ENCODE measurements around the gene RNF114. TPM values are rescaled to one million over a fixed set of nuclear protein-coding genes. Genes with fewer than 3 reads are reported as not detected.
"Not testable (repeated sequence)": the region's sequence is repeated elsewhere in the genome, so short reads cannot be mapped to it uniquely, and the experiment has no call there.

The RNF114 gene, protein sequence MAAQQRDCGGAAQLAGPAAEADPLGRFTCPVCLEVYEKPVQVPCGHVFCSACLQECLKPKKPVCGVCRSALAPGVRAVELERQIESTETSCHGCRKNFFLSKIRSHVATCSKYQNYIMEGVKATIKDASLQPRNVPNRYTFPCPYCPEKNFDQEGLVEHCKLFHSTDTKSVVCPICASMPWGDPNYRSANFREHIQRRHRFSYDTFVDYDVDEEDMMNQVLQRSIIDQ
- 38.7 TPM for total RNA-seq

DNA sequence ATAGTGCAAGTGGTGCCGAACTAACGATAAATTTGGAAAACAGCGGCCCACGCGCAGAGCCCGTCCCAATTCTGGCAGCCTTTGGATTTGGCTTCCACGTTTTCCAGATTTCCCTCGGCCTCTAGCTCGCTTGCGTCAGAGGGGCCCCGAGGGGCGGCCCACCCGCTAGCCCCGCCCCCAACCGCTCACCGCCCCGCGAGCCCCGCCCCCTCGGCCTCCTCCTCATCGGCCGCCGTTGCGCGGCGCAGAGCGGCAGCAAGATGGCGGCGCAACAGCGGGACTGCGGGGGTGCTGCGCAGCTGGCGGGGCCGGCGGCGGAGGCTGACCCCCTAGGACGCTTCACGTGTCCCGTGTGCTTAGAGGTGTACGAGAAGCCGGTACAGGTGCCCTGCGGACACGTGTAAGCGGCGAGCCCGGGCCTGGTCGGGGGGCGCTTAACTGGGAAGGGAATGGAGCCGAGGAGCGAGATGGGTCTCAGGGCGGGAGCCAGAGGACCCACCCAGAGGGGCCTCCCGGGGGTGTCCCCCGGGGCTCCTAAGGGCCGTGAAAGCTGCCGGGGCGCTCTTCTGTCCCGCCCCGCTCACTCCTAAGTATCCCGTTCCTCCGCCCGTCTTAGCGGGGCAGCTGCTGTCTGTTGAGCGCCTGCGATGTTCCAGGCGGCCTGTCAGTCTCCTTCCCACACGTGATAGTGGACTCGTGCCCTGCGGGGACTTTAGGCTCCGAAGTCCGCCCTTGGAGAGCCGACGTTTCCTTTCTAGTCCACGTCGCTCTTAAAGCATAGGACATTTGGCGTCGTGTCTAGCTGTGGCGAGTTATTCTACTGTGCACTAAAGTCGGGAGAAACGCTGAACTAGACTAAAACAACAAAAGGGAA lies at the start of gene RNF114:
RNF114 (plus strand) TSS at position 245 of the 874 bp plus-strand sequence; CDS start at position 261, 16 bp downstream.
- peak; percentile 85 for DNase-seq

DNA sequence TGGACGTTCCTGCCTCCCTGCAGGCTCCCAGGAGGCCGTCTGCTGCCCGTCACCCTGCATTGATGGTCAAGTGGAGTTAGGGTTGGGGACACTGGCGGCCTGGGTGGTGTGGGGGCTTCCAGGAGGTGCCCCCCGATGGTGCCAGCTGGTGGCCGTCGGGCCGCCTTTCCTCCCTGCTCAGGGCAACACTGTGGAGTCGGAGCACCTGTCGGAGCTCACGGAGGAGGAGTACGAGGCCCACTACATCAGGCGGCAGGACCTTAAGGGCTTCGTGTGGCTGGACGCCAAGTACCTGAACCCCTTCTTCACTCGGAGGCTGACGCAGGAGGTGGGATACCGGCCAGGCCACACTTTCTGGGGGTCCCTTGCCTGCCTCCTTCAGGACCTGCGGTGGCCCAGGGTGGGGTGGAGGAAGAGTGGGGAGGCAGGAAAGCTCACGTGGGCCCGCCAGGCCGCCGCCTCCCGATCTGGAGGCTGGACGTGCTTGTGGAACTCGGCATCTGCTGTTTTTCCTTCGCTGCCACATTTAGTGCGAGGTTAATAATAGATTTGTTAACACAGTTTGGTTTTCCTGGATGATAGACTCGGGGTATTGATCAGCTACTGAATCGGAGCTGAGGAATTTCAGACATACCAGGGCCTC lies 49.5 kb upstream of the RNF114 start:
- no peak for DNase-seq

DNA sequence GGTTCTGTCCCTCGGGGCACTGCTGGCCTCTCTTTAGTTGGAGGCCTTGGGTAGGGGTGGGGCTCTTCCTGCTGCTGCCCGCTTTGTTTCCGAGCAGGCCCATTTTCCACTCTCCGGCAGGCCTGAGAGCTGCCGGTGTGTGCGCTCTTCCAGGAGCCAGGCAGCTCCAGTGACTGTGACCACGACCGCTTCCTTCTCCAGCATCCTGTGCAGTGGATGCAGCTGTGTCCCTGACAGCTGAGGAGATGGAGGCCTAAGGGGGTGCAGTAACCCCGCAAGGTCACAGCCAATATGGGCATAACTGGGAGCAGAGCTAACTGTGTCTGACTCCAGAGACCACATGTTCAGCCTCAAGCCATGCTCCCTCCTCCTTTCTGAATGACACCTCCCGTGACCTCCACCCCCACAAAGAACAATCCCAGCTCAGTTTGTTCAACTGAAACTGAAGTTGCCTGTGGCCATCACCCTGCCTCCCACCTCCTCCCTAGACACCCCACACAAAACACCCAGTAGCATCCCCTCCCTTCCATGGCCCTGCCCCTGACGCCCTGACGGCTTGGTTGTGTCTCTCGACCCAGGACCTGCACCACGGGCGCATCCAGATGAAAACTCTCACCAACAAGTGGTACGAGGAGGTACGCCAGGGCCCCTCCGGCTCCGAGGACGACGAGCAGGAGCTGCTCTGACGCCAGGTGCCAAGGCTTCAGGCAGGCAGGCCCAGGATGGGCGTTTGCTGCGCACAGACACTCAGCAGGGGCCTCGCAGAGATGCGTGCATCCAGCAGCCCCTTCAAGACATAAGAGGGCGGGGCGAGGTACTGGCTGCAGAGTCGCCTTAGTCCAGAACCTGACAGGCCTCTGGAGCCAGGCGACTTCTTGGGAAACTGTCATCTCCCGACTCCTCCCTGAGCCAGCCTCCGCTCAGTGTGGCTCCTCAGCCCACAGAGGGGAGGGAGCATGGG lies 48.7 kb upstream of the RNF114 start:
- DNase-seq, result no peak

DNA sequence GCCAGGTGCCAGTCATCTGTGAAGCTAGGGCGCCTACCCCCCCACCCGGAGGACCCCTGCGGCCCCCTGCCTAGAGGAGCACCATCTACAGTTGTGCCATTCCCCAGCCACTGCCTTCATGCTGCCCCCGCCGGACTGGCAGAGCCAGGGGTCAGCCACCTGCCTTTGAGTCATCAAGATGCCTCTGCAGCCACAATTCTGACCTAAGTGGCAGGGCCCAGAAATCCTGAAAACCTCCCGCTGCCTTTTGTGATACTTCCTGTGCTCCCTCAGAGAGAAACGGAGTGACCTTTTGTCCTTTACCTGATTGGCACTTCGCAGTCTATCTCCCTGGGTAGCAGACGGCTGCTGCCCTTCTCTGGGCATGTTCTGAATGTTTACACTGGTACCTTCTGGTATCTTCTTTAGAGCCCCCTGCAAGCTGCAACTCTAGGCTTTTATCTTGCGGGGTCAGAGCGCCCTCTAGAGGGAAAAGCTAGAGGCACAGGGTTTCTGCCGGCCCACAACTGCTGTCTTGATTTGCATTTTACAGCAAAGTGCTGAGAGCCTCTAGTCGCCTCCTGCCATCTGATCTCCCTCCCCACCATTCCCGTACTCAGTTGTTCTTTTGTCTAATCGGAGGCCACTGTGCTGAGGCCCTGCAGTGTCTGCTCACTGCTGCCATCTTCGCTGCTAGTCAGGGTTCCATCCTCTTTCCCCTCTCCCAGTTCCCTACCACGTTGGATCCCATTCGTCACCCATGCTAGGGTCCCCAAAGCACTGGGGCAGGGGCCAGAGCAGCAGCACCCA lies 47.8 kb upstream of the RNF114 start:
- DNase-seq, result peak; percentile 65

DNA sequence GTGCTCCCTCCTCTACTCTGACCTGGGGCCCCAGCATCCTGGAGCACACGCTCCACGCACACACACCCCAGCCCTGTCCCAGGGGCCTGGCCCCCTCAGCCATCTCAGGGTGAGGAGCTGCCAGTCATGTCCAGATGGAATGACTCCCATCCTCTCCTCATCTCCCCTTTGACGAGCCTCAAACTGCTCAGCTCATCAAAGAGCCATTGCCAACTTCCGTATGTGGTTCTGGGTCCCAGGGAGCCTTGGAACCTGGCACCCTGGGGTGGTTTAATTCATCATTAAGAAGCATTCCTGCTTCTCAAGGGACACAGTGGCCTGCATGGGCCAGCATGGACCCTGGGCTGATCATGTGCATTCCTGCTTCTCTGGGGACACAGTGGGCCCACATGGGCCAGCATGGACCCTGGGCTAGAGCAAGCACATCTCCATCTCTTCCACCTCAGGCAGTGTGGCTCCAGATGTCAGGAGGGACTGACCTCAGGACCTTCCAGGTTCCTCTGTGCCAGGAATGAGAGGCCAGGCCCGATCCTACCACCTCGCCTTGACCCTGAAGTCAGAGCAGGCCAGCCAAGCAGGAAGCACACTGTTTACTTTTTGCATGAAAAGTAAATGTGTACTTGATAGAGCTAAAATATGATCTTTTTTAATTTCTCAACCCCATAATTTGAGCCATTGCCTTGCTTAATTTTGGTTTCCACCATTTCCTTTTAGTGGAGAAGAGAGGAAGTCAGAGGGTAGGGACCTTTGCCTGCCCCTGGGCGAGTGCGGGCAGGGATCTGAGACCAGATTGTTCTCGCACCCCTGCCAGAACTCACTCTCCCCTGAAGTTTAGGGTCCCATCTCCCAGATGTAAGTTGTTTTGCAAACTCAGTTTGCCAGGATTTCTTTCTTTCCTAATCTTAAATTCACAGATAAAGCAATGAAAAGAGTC lies 46.9 kb upstream of the RNF114 start:
- no peak for DNase-seq

DNA sequence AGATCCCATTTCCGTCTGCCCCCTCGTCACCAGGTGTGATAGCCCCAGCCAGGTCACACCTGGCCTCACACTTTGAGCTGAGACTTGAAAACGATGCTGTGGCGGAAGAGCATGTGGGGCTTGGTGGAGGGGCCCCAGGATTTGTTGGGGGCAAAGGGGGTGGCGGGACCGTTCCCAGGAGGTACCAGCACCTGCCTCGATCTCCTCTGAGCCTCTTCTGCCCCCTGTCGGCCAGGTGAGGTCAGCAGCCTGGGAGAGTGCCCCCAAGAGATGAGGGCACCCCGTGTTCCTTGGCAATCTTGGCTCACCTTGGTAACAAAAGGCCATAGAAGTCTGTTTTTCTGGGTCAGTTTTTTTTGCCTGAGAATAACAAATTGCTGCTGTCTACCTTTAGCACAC lies 46.3 kb upstream of the RNF114 start:
- DNase-seq, result no peak

DNA sequence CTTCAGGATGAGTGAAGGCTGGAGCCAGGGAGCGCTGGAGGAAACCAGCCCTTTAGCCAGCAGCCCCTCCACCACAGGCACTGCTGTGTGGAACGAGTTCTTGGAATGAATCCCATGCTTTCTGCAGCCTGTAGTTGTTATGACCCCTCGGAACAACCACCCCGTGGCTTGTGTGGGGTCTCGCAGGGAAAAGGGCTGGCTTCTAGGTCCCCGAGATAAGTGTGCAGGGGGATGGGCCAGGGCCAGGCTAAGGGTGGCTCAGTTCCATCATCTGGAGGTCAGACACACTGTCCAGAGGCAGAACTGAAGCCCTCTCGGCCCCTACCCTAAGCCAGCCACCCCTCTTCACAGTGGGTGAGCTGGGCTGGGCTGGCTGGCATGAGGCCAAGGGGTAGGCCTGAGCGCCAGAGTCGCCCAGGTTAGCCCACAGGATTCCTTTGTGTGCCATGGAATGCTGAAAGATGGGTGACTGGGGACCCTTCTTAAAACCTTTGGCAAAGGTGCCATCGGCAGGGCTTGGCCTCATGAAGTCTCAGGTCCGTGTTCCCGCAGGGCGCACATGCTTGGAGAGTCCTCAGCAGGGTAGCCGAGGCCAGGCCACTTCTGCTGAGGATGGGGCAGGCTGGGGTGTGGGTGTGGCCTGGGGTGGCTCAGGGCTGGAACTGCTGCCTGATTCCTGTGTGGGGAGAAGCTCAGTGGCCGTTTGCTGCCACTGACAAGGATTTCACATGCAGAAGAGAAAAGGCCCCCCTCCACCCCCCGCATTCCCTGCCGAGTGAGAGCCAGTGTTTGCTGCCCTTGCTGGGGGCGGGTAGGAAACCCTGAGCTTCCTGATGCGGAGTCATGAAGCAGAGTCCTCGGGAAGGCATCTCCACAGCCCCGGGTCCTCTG lies 45.5 kb upstream of the RNF114 start:
- DNase-seq, result no peak

DNA sequence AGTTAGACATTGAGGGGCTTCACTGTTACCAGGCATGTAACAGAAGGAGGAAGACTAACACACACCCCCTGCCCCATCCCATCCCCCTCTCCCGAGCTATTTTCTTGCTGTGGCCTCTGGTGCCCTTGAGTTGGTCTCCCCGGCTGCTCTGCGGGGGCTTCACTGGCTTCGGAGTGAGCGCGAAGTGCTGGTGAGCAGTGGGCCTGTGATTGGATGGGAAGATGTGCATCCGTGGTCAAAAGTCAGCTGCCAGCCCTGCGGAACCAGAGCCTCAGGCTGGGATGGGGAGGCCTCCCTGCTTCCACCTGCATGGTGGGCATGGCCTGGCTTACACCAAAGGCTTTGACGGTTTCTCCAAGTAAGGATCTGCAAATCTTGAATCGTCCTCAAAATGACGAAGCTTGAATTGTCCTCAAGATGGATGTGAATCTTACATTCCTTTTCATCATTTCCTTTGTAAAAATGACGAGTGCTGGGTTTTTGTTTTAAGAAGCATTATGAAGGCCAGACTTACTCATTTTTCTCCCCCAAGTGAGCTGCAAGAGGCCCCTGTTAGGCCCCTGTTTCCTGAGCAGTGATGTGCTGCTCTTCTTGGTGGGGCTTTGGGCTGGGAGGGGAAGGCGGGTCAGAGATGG lies 44.6 kb upstream of the RNF114 start:
- DNase-seq, result no peak

DNA sequence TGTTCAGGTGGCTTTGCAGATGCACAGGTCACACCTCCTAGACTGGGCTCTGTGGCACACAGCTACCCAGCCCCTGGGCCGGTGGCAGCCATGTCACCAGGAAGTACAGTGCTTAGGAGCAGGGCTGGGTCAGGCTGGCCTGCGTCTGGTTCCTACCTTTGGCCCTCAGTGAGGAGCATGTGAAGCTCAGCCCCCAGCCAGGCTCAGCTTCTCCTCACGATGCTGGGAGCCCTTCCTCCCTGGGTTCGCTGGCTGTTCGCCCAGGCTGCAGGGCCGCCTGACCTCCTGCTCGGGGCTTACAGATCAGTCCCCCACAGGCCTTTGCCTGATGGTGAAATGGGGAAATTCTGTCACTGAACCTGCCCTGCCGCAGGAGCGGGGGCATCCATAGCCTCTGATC lies 43.9 kb upstream of the RNF114 start:
- no peak for DNase-seq

DNA sequence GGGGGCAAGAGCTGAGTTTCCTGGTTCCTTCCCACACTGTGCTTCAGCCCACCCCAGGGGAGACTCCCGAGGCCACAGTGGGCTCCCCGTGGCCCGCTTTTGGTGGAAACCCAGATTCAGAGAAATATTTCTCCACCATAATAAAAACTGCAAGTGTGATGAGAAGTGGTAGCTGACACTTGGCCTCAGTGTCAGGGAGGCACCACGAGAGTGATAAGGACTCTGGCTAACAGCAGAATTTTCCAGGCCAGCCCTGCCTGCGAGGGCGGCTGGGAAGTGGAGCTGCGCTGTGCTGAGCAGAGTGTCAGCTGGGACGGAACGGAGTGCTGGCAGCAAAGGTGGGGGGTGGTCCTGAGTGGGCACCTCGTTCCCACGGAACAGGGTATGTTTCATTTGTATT lies 43.4 kb upstream of the RNF114 start:
- no peak for DNase-seq

DNA sequence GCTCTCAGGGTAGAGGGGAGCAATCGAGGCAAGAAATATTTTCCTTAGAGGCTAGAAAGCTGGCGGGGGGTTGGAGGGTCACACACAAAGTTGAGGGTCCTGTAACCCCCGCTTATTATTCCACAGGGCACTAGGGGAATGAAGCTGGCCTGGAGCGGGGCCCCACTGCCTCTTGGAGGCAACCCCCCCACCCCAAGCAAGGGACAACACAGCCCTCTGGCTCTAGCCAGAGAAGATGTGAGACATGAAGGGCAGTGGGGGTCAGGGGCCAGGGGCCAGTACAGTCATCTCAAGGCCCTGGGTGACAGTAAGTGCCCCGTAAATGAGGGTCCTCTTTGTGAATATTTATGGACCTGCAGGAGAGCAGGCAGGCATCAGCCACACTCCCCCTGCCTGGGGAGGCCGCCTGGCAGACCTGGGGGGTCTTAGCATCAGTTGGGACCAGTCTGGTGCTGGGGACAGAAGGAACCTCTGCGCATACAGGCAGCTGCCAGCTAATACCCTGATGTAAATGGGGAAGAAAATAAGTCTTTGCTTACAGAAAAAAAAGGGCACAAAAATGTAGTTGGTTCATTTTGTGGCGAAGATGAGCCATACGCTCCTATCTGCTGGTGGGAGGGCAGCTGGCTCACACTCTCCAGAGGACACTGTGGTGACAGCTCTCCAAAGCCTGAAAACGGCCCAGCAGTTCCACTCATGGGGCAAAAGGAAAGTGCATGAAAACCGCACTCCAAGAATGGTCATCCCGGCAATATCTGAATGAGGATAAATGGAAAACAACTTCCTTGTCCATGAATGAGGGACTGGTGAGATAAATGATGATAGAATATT lies 42.7 kb upstream of the RNF114 start:
- DNase-seq, result no peak

DNA sequence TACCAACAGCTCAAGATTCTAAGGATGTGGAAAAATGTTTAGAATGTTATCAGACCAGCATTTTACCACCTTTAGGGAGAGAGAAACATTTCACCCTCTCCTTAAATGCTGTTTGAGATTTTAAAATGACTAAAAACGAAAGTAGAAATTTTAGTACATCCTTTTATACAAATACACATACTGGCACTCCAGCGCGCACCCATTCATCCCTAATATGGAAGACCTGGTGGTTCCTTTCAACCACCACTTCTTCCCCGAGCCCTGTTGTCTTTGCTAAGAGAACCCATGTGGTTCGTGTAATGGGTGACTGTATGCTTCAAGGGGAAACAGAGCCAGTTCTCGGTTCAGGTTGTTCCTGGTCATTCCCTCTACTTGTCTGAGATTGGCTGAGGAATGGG lies 42.1 kb upstream of the RNF114 start:
- DNase-seq, result no peak

DNA sequence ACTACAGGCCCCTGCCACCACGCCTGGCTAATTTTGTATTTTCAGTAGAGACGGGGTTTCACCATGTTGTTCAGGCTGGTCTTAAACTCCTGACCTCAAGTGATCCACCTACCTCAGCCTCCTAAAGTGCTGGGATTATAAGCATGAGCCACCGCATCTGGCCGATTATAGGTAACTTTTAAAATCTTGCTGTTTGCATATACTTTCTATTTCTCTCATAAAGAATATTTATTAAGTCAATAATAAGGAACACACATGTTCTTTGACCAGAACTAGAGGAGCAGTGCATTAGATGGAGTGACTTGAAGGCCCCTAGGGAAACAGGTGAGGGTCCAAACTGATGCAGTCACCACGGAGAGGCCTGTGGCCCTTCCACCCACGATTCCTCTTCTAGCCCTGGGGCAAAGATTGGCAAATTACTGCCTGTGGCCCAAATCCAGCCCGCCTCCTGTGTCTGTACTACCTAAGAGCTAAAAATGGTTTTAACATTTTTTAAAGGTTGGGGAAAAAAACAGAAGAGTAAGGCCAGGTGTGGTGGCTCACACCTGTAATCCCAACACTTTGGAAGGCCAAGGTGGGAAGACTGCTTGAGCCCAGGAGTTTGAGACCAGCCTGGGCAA lies 40.6 kb upstream of the RNF114 start:
- not testable (repeated sequence) for DNase-seq

DNA sequence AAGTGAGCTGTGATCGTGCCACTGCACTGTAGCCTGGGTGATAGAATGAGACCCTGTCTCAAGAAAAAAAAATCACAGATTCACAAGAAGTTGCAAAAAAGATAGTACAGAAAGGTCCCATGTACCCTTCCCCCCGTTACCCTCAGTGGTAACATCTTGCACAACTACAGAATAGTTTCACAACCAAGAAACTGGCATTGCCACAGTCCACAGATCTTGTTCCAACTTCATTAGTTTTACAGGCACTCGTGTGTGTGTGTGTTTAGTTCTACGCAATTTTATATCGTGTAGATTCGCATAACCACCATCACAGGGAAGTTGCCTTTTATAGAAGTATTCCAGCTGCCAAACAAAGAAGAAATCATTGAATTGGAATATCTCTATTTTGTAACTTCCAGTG lies 40.0 kb upstream of the RNF114 start:
- DNase-seq, result no peak

DNA sequence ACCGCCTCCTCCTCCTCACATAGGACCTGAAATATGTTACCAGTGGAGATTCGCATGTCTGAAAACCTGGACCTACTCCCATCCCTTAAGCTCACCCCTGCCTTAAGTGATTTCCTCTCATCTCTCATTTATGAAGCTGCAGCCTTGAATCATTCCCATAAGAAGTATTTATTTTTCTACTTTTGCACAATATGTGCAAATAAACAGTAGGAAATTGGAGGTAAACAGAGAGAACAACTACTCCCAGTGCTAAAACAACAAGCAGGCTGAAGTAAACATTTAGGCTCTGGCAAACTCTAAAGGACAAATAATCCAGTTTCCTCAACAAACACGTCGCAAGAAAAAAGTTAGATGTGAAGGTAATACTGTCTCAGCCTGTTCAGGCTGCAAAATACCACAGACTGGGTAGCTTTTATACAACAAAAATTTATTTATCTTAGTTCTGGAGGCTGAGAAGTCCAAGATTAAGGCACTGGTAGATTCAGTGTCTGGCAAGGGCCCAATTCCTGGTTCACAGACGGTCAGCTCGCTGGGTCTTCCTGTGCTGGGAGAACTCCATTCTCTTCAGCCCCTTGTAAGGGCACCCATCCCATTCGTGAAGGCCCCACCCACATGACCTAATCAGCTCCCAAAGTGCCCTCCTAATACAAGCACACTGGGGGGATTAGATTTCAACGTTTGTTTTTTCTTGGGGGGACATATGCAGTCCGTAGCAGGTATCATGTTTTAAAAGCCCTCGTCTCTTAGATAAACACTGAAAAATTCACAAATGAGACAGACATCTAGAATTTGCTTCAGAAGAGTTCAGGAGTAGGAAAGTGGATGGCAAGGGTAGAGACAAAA lies 36.4 kb upstream of the RNF114 start:
- DNase-seq, result no peak

DNA sequence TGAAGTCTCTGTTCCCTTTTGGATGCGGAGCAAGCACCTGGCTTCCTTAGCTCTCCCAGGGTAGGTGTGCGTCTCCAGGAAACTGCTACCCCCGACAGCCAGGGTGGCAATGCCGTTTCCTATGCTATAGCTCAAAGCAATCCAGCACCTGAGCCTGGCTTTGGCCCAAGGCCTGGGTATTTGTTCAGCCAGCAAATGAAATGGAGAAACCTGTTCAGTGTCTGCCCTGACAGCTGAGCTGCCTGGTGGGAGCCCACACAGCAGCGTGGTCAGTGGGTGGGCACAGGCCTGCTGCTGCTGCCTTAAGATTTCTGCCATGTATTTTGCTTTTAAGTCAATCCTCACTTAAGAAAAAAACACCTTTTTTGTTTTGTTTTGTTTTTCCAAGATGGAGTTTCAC lies 34.6 kb upstream of the RNF114 start:
- no peak for DNase-seq

Measured in occipital lobe (tissue), 2 donors.